Left kidney (tissue), 2 donors: ENCODE results near the gene TRAPPC3L. TPM values are rescaled to one million over a fixed set of nuclear protein-coding genes. Genes with fewer than 3 reads are reported as not detected.
A peak's percentile ranks its signal among the peaks of the same experiment; 100 is the strongest.

ENCODE experiments used
- DNase-seq: peaks from one replicate; pipeline ENCODE4 v3.0.0-alpha.2; 2013
- polyA plus RNA-seq: library from polyadenylated mRNA; unstranded; fragments of 120-200 nt; gene quantifications from one replicate; pipeline ENCODE4 v1.2.1, GENCODE V29; 2013; ENCODE audit not compliant: insufficient read length

Gene TRAPPC3L
- polyA plus RNA-seq, 1 donor = 0.53 TPM

GRCh38 chr6:116560130-116560529 is 14.6 kb upstream of the TRAPPC3L start:
- no peak for DNase-seq

GRCh38 chr6:116557893-116558292 is 12.4 kb upstream of the TRAPPC3L start:
- DNase-seq = peak; percentile 36

GRCh38 chr6:116556814-116557415 is 11.4 kb upstream of the TRAPPC3L start:
- no peak for DNase-seq

GRCh38 chr6:116556065-116556464 is 10.6 kb upstream of the TRAPPC3L start:
- DNase-seq = no peak

GRCh38 chr6:116553451-116553850 is 8.0 kb upstream of the TRAPPC3L start, which contains the start of gene CALHM4:
Gene CALHM4 (plus strand): TSS chr6:116553751. CDS start chr6:116553794, 43 bp downstream.
- no peak for DNase-seq

GRCh38 chr6:116550796-116551195 is 5.3 kb upstream of the TRAPPC3L start:
- DNase-seq = no peak

GRCh38 chr6:116547358-116547757 is 1.9 kb upstream of the TRAPPC3L start:
- DNase-seq = no peak

- no peak for DNase-seq
These were observed 2.3 kb downstream of the TRAPPC3L start for GRCh38 chr6:116543149-116543548.

- no peak for DNase-seq
These were observed 3.1 kb downstream of the TRAPPC3L start for GRCh38 chr6:116542426-116542825.

GRCh38 chr6:116536216-116536621 is 9.3 kb downstream of the TRAPPC3L start:
- peak; percentile 52 for DNase-seq

- no peak for DNase-seq
These were observed 10.4 kb downstream of the TRAPPC3L start for GRCh38 chr6:116535109-116535508.

- no peak for DNase-seq
These were observed 12.1 kb downstream of the TRAPPC3L start for GRCh38 chr6:116533233-116533957.

GRCh38 chr6:116531675-116532570 is 13.6 kb downstream of the TRAPPC3L start:
- DNase-seq = peak; percentile 55

- no peak for DNase-seq
These were observed 15.0 kb downstream of the TRAPPC3L start for GRCh38 chr6:116530436-116530835.

GRCh38 chr6:116529466-116530290 is 15.8 kb downstream of the TRAPPC3L start:
- no peak for DNase-seq

GRCh38 chr6:116528780-116529179 is 16.7 kb downstream of the TRAPPC3L start:
- no peak for DNase-seq

- DNase-seq = no peak
These were observed 17.4 kb downstream of the TRAPPC3L start for GRCh38 chr6:116528133-116528532.

- no peak for DNase-seq
These were observed 21.2 kb downstream of the TRAPPC3L start for GRCh38 chr6:116524236-116524635.

- no peak for DNase-seq
These were observed 22.6 kb downstream of the TRAPPC3L start for GRCh38 chr6:116522896-116523295.

GRCh38 chr6:116518621-116519368 is 26.7 kb downstream of the TRAPPC3L start:
- no peak for DNase-seq

GRCh38 chr6:116515141-116515540 is 30.3 kb downstream of the TRAPPC3L start:
- DNase-seq = no peak
